ENCODE results near the gene RGL1.

DNA sequence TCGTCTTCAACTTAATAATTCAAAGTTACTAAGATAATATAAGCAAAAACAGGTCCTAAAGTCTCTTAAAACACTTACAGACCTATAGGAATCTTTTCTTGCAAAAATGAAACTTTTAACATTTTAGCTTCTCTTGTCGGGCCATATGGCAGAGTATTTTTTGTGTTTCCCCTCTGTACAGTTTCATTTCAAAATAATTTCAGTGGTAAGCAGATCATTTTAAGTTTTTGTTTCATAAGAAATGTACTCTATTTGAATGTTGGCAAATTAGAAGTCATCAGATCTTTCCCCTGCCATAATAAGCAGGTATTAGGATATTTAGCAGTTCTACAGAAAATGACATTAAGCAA lies 37.9 kb downstream of the RGL1 start:
- TF ChIP-seq, protein P1, sequence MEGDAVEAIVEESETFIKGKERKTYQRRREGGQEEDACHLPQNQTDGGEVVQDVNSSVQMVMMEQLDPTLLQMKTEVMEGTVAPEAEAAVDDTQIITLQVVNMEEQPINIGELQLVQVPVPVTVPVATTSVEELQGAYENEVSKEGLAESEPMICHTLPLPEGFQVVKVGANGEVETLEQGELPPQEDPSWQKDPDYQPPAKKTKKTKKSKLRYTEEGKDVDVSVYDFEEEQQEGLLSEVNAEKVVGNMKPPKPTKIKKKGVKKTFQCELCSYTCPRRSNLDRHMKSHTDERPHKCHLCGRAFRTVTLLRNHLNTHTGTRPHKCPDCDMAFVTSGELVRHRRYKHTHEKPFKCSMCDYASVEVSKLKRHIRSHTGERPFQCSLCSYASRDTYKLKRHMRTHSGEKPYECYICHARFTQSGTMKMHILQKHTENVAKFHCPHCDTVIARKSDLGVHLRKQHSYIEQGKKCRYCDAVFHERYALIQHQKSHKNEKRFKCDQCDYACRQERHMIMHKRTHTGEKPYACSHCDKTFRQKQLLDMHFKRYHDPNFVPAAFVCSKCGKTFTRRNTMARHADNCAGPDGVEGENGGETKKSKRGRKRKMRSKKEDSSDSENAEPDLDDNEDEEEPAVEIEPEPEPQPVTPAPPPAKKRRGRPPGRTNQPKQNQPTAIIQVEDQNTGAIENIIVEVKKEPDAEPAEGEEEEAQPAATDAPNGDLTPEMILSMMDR (conservative IDR thresholded peaks at IDR 0.05; ENCODE audit: low read length) = no peak
- TF ChIP-seq EZH2phosphoT487 (IDR thresholded peaks at IDR 0.05; ENCODE audit: borderline replicate concordance) = no peak
